MM.1S (cell line): ENCODE measurements around the gene CYB5D1.

ENCODE experiments used
- DNase-seq: peaks from one replicate; pipeline ENCODE4 v3.0.0-alpha.2; 2015
- H2AFZ ChIP-seq: fragments of 300-600 bp; sonication (generic); 2 replicates; pipeline ENCODE4 v1.6.0; 2016; ENCODE audit warnings: antibody characterized with exemption, low read length
- H3F3A ChIP-seq: fragments of 300-600 bp; sonication (generic); 2 replicates; pipeline ENCODE4 v1.6.1; 2016; ENCODE audit warnings: mild to moderate bottlenecking, antibody characterized with exemption, low read length, moderate library complexity, mixed read lengths; ENCODE audit not compliant: insufficient read depth
- H3K27ac ChIP-seq: fragments of 300-600 bp; sonication (generic); 2 replicates; pipeline ENCODE4 v1.5.1; 2016; ENCODE audit warnings: mild to moderate bottlenecking, low read length
- H3K27me3 ChIP-seq: fragments of 300-600 bp; sonication (generic); replicated peaks from 2 replicates; pipeline ENCODE4 v1.6.0; 2016; ENCODE audit warnings: low read length; ENCODE audit not compliant: insufficient read depth
- H3K36me3 ChIP-seq: fragments of 300-600 bp; sonication (generic); replicated peaks from 2 replicates; pipeline ENCODE4 v1.6.1; 2016; ENCODE audit warnings: mild to moderate bottlenecking, low read length, mixed read lengths; ENCODE audit not compliant: insufficient read depth
- H3K4me1 ChIP-seq: fragments of 300-600 bp; sonication (generic); 2 replicates; pipeline ENCODE4 v1.6.1; 2016; ENCODE audit warnings: low read length, mixed read lengths
- H3K4me2 ChIP-seq: fragments of 300-600 bp; sonication (generic); 2 replicates; pipeline ENCODE4 v1.6.0; 2016; ENCODE audit warnings: low read depth, low read length
- H3K4me3 ChIP-seq: fragments of 300-600 bp; sonication (generic); 2 replicates; pipeline ENCODE4 v1.5.1; 2016; ENCODE audit warnings: low read length, mixed read lengths
- H3K79me2 ChIP-seq: fragments of 300-600 bp; sonication (generic); 2 replicates; pipeline ENCODE4 v1.6.1; 2016; ENCODE audit warnings: mixed run types, low read length, mixed read lengths
- H3K9ac ChIP-seq: fragments of 300-600 bp; sonication (generic); 2 replicates; pipeline ENCODE4 v1.6.1; 2016; ENCODE audit warnings: low read length, mixed read lengths
- H3K9me2 ChIP-seq: fragments of 300-600 bp; sonication (generic); replicated peaks from 2 replicates; pipeline ENCODE4 v1.6.1; 2016; ENCODE audit warnings: mild to moderate bottlenecking, low read length, mixed read lengths; ENCODE audit not compliant: insufficient read depth
- H3K9me3 ChIP-seq: fragments of 300-600 bp; sonication (generic); replicated peaks from 2 replicates; pipeline ENCODE4 v1.6.1; 2016; ENCODE audit warnings: mild to moderate bottlenecking, low read length, mixed read lengths; ENCODE audit not compliant: insufficient read depth
- H4K20me1 ChIP-seq: fragments of 300-600 bp; sonication (generic); 2 replicates; pipeline ENCODE4 v1.6.1; 2016; ENCODE audit warnings: mild to moderate bottlenecking, low read length, moderate library complexity, mixed read lengths; ENCODE audit not compliant: insufficient read depth
- CTCF ChIP-seq: fragments of 300-600 bp; sonication (generic); IDR thresholded peaks from 2 replicates; pipeline ENCODE4 v1.5.1; 2016; ENCODE audit warnings: antibody characterized with exemption, low read length, mixed read lengths
- EZH2 ChIP-seq: fragments of 300-600 bp; sonication (generic); optimal IDR thresholded peaks from 2 replicates; pipeline ENCODE3; 2017; ENCODE audit warnings: low read depth, mild to moderate bottlenecking, antibody characterized with exemption, low read length, mixed read lengths
- EZH2phosphoT487 ChIP-seq: fragments of 300-600 bp; sonication (generic); IDR thresholded peaks from 2 replicates; pipeline ENCODE4 v1.6.1; 2018; ENCODE audit warnings: antibody characterized with exemption, low read length

The CYB5D1 gene

GRCh38 chr17:7909089-7909488 lies 51.3 kb downstream of the CYB5D1 start:
- no peak for TF ChIP-seq EZH2phosphoT487
- TF ChIP-seq CTCF, result no peak
- TF ChIP-seq EZH2, result no peak
- H3F3A ChIP-seq, result no peaks in the 10 kb centered on the region
- H3K36me3 ChIP-seq, result no peaks in the 10 kb centered on the region
- H3K9me2 ChIP-seq, result no peaks in the 10 kb centered on the region
- no peaks in the 10 kb centered on the region for H3K9me3 ChIP-seq
- no peak overlapping the region for H3K27ac ChIP-seq
- no peaks in the 10 kb centered on the region for H3K4me1 ChIP-seq
- H2AFZ ChIP-seq, result no peak overlapping the region
- DNase-seq, result no peak
- no peaks in the 10 kb centered on the region for H3K79me2 ChIP-seq
- no peaks in the 10 kb centered on the region for H4K20me1 ChIP-seq
- H3K27me3 ChIP-seq, result peaks cover 78% of the 10 kb centered on the region
- no peak overlapping the region for H3K9ac ChIP-seq
- no peak overlapping the region for H3K4me3 ChIP-seq
- no peak overlapping the region for H3K4me2 ChIP-seq

GRCh38 chr17:7910281-7910680 lies 52.5 kb downstream of the CYB5D1 start:
- TF ChIP-seq CTCF, result no peak
- TF ChIP-seq EZH2phosphoT487, result no peak
- TF ChIP-seq EZH2, result no peak
- Histone ChIP-seq H3K9me3 (no peaks in the 10 kb centered on the region), H3F3A (no peaks in the 10 kb centered on the region), H3K27ac (no peak overlapping the region), H3K4me3 (no peak overlapping the region), H3K9ac (no peak overlapping the region), H3K79me2 (no peaks in the 10 kb centered on the region), H3K4me2 (no peak overlapping the region), H3K27me3 (peaks cover 70% of the 10 kb centered on the region), H3K4me1 (no peaks in the 10 kb centered on the region), H4K20me1 (no peaks in the 10 kb centered on the region), H2AFZ (no peak overlapping the region), H3K36me3 (no peaks in the 10 kb centered on the region), H3K9me2 (no peaks in the 10 kb centered on the region)
- DNase-seq, result no peak

- H4K20me1 ChIP-seq, result no peaks in the 10 kb centered on the region
- H3K79me2 ChIP-seq, result no peaks in the 10 kb centered on the region
- H3K36me3 ChIP-seq, result no peaks in the 10 kb centered on the region
- DNase-seq, result no peak
- no peak overlapping the region for H3K9ac ChIP-seq
- H3K4me3 ChIP-seq, result no peak overlapping the region
- no peak overlapping the region for H3K27ac ChIP-seq
- H3K9me2 ChIP-seq, result no peaks in the 10 kb centered on the region
- no peaks in the 10 kb centered on the region for H3K9me3 ChIP-seq
- no peak overlapping the region for H2AFZ ChIP-seq
- no peak overlapping the region for H3K4me2 ChIP-seq
- H3K27me3 ChIP-seq, result peaks cover 67% of the 10 kb centered on the region
- no peaks in the 10 kb centered on the region for H3K4me1 ChIP-seq
- H3F3A ChIP-seq, result no peaks in the 10 kb centered on the region
- no peak for TF ChIP-seq EZH2phosphoT487
Observed at GRCh38 chr17:7910711-7911110, 52.9 kb downstream of the CYB5D1 start.

GRCh38 chr17:7911116-7911515 lies 53.3 kb downstream of the CYB5D1 start:
- Histone ChIP-seq H2AFZ (no peak overlapping the region), H3F3A (no peaks in the 10 kb centered on the region), H3K27me3 (peaks cover 63% of the 10 kb centered on the region), H3K27ac (no peak overlapping the region), H3K4me1 (no peaks in the 10 kb centered on the region), H4K20me1 (no peaks in the 10 kb centered on the region), H3K36me3 (no peaks in the 10 kb centered on the region), H3K4me3 (no peak overlapping the region), H3K4me2 (no peak overlapping the region), H3K9me3 (no peaks in the 10 kb centered on the region), H3K79me2 (no peaks in the 10 kb centered on the region), H3K9me2 (no peaks in the 10 kb centered on the region), H3K9ac (no peak overlapping the region)
- no peak for DNase-seq
- TF ChIP-seq EZH2 (no peak), EZH2phosphoT487 (no peak), CTCF (no peak)
